ENCODE data around the gene CLP1.
A peak's percentile ranks its signal among the peaks of the same experiment; 100 is the strongest.
"Not testable (repeated sequence)": the region's sequence is repeated elsewhere in the genome, so short reads cannot be mapped to it uniquely, and the experiment has no call there.

The CLP1 gene

DNA sequence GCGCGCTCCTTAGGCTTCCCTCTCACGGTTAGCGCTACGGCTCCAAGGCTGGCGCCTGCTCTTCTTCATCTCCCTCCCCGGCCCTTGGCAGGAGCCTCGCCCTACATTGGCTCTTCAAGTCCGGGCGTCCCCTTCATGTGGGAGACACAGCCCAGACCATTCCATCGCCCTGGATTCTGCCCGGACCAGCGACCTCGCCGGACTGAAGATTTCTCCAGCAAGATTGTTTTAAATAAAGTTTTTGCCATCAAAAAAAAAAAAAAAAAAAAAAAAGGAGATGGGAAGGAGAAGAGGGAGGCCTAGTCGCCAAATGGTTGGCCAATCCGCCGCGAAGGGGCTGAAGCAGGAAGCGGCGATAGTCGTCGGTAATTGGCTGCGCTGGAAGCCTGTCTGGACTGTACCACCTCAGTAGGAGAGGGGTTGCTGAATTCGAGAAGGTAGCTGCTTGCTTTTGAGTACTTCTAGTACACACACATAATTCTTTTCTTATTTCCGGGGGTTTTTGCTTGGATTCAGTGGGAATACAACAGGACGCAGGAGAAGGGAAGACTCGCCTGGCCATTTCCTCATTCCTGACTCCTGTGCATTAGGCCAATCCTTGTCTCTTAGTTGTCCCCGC lies 9.7 kb downstream of the CLP1 start:
- peak; percentile 99 for DNase-seq

DNA sequence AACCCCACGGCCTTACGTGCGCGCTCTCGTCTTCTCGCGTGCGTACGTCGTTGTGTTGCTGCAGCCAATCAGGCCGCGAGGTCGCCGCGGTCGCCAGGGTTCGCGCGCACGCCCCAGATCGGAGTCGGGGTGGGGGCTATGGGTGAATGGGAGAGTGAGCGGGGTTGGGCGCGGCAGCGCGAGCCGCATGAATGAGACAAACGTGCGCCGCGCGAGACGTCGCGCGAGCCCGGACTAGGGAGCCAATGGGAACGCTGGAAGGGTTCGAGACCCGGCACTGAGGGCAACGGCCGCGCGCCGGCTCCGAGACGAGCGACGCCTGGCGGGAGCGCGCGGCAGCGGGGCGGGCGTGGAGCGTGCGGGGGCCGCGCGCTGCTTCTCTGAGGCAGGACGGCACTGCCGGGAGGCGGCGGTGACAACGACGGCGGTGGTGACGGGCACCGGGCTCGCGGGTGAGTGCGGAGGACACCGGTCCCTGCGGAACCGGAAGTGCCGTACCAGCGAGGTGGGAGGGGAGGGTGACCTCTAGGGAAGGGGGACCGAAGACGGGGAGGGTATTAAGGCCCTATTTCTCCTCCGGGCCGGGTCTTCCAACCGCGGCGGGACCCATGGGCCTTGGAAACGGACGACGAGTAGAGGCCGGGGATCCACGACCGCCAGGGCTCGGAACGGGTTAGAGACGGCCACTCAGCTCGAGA lies 10.3 kb downstream of the CLP1 start, which contains the start of gene ZDHHC5:
Gene ZDHHC5 (plus strand): TSS at position 379 of the 698 bp plus-strand sequence. CDS start 4,977 bp downstream, outside the sequence.
- DNase-seq = peak; percentile 100

DNA sequence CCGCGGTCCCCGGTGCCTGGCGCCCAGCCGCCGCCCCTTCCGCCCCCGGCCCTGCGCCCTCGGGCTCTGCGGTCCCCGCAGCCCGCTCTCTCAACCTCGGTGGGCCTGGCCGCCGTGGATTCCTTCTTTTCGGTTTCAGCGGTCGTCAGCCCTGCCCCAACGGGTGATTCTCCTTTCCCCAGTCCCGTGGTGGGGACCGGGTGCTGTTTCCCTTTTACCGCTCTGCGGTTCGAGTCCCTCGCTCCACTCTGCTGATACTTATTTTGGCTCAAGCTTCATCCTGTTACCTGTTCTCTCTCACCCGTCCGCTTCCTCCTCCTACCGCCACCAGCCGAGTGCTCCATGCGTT lies 10.8 kb downstream of the CLP1 start:
- no peak for DNase-seq

DNA sequence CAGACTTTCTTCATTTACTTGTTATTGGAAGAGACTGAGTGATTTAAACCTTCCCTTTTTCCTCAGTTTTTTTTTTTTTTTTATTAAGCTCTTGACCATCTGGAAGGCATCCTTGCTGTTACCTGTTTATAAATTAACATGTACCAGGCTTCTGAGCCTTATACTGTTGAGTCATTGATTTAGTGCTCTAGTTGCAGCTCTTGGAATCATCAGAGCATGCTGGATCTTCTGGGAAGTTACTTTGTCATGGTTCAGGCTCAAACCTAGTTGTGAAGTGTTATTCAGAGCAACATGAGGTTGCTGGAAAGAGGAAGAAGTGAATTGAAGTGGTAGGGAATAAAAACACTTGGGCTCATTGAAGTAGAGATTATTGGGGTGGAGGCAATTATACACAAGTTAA lies 16.7 kb downstream of the CLP1 start:
- no peak for DNase-seq

DNA sequence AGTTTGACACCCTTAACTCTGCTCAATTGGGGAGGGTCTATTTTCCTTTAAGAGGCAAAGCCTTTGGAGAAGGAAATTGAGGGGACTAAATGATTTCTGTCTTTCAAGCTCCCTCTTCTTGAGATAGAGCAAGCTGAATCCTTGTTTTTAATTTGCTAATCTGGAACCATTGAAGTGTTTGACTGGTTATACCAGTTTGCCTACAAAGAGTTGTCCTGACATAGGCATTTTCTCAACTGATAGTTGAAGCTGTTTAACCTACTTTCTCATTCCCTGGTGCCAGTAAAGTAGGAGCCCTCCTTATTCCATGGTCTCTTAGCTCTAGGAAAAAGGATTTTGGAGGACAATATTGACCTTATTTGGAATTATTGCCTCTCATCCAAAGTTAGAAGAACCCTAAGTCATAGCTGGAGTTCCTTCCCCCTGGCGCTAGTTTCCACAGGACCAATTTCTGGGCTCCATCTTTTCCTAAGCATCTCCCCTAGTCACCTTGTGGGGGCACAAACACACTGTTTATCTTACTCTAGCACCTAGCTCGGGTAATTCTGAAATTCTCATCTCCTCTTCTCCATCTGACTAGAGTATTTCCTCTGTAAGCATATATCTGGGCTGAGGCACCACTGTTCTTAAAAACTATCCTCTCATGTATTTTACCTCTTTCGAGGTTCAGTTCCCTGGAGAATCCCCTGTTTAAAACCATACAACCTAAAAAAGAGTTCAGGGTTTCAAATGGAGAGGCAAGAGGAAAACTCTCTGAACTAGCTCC lies 17.8 kb downstream of the CLP1 start:
- DNase-seq = no peak

DNA sequence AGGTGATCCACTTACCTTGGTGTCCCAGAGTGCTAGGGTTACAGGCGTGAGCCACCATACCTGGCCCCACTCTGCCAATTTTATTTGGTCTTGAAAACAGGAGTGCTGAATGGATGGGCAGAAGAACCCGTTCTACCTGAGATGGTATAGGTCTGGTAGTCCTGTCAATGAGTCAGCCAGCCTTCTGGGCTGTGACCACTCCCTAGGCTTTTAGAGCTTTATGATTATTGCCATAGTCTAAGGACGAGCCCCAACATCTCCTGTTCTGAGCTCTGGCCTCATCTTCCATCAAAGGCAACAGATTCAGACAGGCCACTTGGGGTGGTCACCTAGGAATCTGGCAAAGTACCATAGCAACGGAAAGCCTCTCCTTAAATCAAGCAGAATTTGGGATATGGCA lies 21.8 kb downstream of the CLP1 start:
- no peak for DNase-seq

DNA sequence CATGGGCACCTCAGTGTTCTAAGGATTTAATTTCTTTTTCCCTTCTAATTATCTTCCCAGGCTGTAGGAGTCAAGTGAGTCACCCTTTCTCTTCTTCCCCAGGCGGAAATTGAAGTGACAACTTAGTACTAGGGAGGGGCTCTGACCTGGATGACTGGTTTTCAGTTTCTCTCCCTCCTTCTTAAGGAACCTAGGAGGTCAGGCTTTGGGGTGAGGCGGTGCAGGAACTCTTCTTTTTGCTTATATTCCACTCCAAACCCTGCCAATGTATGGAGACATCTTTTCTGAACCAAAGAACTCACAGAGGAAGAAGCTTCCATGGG lies 23.0 kb downstream of the CLP1 start:
- peak; percentile 9 for DNase-seq

DNA sequence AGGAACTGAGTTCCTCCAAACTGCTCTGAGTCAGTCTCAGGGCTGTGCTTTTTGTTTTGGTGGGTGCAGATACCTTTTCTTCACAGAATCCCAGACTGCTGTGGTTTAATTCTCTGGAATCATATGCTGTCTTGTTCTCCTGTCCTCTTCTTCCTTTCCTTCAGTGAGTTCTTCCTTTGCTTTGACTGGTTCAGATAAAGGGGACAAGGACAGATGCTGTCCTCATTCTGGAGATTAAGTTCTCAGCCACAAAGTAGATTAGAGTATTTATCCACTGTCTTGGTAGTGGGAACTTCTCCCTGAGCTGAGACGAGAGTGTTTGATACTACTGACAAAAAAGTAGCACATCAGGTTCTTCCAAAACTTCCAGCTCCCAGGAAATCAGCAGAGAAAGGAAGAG lies 23.6 kb downstream of the CLP1 start:
- no peak for DNase-seq

DNA sequence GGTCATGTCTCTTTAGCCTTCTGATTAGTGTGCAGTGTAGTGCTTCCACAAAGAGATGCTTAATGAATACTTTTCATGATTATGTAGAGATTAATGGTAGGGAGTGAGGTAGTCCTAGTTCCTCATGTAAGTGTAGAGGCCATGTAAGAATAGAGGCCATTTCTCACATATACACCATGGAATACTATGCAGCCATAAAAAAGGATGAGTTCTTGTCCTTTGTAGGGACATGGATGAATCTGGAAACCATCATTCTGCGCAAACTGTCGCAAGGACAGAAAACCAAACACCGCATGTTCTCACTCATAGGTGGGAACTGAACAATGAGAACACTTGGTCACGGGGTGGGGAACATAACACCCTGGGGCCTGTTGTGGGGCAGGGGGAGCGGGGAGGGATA lies 32.9 kb downstream of the CLP1 start:
- not testable (repeated sequence) for DNase-seq

DNA sequence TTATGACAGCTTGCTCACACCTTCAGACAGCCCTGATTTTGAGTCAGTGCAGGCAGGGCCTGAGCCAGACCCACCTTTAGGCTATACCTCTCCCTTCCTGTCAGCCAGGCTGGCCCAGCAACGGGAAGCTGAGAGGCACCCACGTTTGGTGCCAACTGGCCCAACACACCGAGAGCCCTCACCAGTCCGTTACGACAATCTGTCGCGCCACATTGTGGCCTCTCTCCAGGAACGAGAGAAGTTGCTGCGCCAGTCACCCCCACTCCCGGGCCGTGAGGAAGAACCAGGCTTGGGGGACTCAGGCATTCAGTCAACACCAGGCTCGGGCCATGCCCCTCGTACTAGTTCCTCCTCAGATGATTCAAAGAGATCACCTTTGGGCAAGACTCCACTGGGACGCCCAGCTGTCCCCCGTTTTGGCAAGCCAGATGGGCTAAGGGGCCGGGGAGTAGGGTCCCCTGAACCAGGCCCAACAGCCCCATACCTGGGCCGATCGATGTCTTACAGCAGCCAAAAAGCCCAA lies 41.3 kb downstream of the CLP1 start:
- no peak for DNase-seq

DNA sequence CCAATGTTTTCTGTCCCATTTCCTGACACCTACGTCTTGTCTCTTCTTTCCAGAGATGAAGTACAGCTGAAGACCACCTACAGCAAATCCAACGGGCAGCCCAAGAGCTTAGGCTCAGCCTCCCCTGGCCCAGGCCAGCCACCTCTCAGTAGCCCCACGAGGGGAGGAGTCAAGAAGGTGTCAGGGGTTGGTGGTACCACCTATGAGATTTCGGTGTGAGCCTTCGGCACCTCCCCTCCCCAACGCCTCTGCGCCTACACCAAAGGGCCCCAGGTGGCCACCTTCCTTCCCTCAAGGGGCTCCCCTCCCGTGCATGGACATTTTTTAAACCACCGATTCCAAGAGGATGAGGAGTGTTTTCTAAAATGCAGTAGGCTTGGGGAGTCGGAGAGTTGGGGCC lies 42.3 kb downstream of the CLP1 start:
- DNase-seq = no peak

DNA sequence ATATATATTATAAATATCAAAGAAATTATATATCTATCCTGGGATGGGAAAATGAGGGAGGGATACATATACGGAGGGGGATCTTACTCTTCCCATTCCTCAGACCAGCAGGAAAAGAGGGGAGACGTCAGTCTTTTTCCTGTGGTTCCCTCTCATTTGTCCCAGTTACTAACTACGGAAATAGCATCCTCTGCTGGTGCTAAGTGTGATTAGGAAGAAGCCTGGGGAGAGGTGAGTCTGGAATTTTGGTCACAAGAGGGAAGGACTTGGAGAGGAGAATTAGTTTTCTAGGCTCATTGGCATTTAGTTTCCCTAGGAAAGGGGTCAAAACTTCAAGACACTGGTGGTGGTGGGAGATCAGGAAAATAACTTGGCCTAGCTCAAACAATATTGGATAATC lies 42.9 kb downstream of the CLP1 start:
- DNase-seq = no peak

DNA sequence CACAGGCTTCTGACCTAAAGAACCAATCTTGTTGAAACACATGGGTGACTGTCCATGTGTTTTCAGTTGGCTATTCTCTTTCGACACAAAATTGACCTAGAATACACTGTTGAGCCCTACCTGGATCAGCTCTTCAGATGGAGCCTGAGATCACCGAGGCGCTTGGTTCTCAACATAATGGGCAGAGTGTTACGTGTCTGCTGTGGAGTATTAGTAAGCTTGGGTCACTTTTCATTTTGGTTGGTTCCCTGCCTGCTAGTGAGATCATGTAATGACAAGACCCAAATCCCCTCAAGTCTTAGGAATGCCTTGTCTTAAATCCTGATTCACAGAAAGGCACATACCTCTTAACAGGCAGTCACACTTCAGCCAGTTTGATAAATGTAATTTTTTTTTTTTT lies 45.8 kb downstream of the CLP1 start:
- no peak for DNase-seq

DNA sequence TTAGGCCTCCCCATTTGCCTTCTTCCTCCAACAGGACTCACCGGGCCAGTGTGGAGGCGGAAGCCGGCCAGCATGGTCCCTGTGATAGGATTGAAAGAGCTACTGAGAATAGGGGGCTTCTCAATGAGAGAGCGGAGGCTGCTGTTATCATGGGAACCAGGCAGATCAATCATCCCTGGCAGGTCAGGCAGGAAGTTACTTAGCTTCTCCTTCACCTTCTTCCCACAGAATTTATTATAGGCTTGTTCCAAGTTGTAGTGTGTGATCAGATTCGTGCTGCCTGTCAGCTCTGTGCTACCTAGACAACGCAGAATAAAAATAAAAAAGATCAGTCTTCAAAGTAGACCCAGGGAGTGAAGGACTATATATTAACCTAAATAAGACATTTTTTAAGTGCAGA lies 47.4 kb downstream of the CLP1 start:
- DNase-seq = no peak

DNA sequence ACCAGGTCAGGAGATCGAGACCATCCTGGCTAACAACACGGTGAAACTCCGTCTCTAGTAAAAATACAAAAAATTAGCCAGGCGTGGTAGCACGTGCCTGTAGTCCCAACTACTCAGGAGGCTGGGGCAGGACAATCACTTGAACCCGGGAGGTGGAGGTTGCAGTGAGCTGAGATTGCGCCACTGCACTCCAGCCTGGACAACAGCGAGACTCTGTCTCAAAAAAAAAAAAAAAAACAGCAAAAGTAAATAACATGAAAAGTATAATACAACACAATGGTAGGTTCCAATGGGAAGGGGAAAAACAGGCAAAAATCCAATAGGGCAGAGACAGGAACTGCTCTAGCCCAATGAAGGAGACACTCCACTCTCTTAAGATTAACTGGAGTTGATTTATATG lies 47.9 kb downstream of the CLP1 start:
- DNase-seq = not testable (repeated sequence)

DNA sequence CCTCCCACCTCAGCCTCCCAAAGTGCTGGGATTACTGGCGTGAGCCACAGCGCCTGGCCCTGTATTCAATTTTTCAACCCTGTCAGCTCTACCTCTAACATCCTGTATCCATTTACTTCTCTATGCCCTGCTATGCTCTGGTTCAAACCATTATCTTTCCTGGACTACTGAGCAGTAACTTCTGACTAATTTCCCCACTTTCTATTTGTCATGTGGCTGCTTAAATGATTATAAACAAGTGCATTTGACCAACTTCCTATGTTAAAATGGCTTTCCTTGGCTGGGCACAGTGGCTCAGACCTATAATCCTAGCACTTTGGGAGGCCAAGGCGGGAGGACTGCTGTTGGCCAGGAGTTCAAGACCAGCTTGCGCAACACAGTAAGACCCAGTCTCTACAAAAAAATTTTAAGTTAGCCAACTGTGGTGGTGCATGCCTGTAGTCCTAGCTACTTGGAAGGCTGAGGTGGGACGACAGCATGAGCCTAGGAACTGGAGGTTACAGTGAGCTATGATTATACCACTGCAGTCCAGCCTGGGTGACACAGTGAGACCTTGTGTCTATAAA lies 52.3 kb downstream of the CLP1 start:
- DNase-seq = no peak

All from fibroblast of skin of right biceps (primary cell).